Nephron progenitor cell (in vitro differentiated cells): ENCODE measurements around the gene CRIP1.

Experiments
- DNase-seq: peaks from one replicate; pipeline ENCODE4 v3.0.0; 2021
- H3K27ac Mint-ChIP-seq: 2 replicates; pipeline ENCODE4 v1.8.0; 2021; ENCODE audit warnings: mild to moderate bottlenecking, moderate library complexity, mixed read lengths
- H3K27me3 Mint-ChIP-seq: 2 replicates; pipeline ENCODE4 v1.8.0; 2021; ENCODE audit warnings: mild to moderate bottlenecking, low read depth, mixed read lengths; ENCODE audit not compliant: poor library complexity
- H3K36me3 Mint-ChIP-seq: 2 replicates; pipeline ENCODE4 v1.8.0; 2021; ENCODE audit warnings: low read depth, mixed read lengths
- H3K4me1 Mint-ChIP-seq: 2 replicates; pipeline ENCODE4 v1.8.0; 2021; ENCODE audit warnings: mixed read lengths
- H3K4me3 Mint-ChIP-seq: 2 replicates; pipeline ENCODE4 v1.8.0; 2021; ENCODE audit warnings: mild to moderate bottlenecking, moderate library complexity, mixed read lengths
- H3K9me3 Mint-ChIP-seq: 2 replicates; pipeline ENCODE4 v1.8.0; 2021; ENCODE audit warnings: mild to moderate bottlenecking, moderate library complexity, mixed read lengths
- CTCF ChIP-seq: fragments of 200-600 bp; sonication (generic); IDR thresholded peaks from 2 replicates; pipeline ENCODE4 v1.5.0; 2021; ENCODE audit warnings: antibody characterized with exemption

Gene CRIP1

DNA sequence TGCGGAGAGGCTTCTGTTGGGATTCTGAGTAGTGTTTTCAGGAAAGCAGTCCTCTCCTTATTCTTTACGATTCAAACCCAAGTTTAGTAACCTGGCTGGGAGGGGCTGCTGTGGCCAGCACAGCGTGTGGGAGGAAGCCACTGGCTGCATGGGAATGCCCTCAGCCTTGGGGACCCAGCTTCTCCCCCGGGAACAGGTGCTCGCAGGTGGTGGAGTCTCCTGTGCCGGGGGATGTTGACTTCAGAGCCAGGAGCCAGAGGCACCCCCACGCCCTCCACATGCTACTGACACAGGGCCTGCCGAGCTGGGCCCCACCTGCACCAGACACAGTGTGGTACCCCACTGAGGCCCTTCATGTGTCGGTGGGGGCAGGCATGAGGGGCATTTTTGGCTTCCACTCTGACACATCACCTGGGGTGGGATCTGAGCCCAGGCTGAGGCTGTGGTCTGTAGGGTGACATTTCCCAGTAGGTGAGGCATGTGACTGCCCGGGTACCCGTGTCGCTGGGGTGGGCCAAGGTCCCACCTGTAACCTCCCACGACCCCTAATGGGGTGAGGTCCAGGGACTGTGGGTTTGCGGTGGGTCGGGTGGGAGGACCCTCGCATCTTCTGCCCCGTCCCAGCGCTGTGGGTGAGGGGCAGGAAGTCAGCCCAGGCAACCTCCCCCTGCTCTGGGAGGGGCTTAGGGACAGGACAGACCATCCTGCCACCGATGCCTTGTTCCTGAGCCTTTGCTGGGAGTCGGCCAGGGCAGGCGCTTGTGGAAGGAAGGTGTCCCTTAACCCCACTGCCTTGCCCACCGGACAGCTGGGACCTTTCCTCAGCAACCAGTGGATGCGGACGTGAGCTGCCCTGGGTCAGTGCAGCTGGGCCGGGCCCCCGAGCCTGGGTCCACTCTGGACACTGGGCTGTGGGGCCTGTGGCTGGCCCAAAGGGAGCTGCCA lies 40.5 kb upstream of the CRIP1 start:
- TF ChIP-seq CTCF: no peak
- Mint-ChIP-seq H3K4me1 (peaks cover 15% of the 10 kb centered on the region), H3K9me3 (no peaks in the 10 kb centered on the region), H3K4me3 (no peak overlapping the region), H3K36me3 (peaks cover 20% of the 10 kb centered on the region), H3K27ac (peak overlapping the region; percentile 79), H3K27me3 (no peaks in the 10 kb centered on the region)
- no peak for DNase-seq

GRCh38 chr14:105446971-105447370 lies 39.7 kb upstream of the CRIP1 start:
- Mint-ChIP-seq H3K4me3 (no peak overlapping the region), H3K4me1 (peaks cover 10% of the 10 kb centered on the region), H3K9me3 (no peaks in the 10 kb centered on the region), H3K27me3 (no peaks in the 10 kb centered on the region), H3K27ac (peak overlapping the region; percentile 89), H3K36me3 (peaks cover 15% of the 10 kb centered on the region)
- DNase-seq: no peak
- no peak for TF ChIP-seq CTCF

DNA sequence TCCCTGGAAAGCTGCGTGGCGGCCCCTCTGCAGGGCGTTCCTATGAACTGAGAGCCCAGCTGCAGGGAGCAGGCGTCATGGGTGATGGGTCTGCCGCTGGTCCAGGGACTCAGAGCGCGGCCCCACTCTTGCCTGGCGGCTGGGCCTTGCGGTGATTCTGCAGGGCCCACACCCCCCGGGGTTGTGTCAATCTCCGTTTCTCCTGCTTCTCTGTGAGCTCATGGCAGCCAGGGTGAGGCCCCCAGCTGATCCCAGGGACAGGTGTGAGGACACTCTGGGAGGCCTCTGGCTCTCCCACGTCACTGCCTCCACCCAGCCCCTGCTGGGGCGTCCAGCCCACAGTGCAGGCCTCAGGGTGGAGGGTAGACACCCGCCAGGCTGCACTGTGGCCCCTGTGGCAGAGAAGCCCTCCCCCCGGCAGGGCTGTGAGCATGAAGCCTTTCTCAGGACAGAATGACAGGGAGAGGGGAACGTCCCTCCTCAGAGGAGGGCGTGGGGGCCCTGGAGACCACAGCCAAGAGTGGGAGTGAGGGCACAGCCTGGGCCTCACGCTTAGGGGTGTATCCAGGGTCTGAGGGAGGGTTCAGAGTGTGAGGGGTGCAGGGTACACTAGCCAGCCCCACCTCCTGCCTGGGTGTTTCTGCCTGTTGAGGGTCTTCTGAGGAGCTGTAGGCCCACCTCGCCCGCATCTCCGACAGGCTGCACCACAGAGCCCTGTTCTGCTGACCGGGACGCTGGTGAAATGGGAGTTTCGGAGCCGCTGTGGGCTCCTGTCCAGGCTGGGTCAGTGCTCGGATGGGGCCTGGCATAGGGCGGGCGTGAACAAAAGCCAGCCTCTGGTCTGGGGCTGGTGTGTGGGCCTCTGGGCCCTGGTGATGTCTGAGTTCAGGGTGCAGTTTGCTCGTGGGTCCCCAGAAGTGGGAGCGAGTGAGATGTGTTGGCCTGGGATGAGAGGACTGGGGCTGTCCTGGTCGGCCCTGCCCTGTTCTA lies 38.7 kb upstream of the CRIP1 start:
- DNase-seq: no peak
- Mint-ChIP-seq H3K9me3 (no peaks in the 10 kb centered on the region), H3K27ac (no peak overlapping the region), H3K4me3 (no peak overlapping the region), H3K4me1 (peaks cover 10% of the 10 kb centered on the region), H3K27me3 (no peaks in the 10 kb centered on the region), H3K36me3 (peaks cover 11% of the 10 kb centered on the region)
- no peak for TF ChIP-seq CTCF

DNA sequence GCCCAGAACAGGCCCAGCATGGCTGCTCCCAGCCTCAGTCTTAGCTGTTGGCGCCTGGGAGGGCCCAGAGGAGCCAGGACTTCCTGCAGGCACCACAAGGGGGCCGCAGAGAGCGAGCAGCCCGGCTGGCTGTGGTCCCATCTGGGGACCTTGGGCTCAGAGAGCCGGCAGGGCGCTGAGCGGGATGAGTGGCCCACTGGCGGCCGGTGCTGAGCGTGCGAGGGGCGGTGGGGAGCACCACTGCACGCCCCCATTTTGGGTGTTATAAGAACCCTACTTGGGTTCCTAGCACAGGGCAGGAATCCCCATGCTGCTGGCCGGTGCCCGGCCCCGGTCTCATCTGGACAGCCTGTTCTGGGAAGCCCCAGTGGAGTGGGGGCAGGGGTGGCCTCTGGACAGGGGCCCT lies 38.0 kb upstream of the CRIP1 start:
- no peaks in the 10 kb centered on the region for H3K9me3 Mint-ChIP-seq
- peaks cover 10% of the 10 kb centered on the region for H3K36me3 Mint-ChIP-seq
- H3K27ac Mint-ChIP-seq: no peak overlapping the region
- peaks cover 10% of the 10 kb centered on the region for H3K4me1 Mint-ChIP-seq
- TF ChIP-seq CTCF: peak; percentile 80
- H3K27me3 Mint-ChIP-seq: no peaks in the 10 kb centered on the region
- DNase-seq: peak; percentile 79
- no peak overlapping the region for H3K4me3 Mint-ChIP-seq

GRCh38 chr14:105449276-105450122 lies 37.2 kb upstream of the CRIP1 start:
- Mint-ChIP-seq H3K27me3 (no peaks in the 10 kb centered on the region), H3K9me3 (no peaks in the 10 kb centered on the region), H3K27ac (no peak overlapping the region), H3K36me3 (peaks cover 10% of the 10 kb centered on the region), H3K4me1 (peaks cover 10% of the 10 kb centered on the region), H3K4me3 (no peak overlapping the region)
- no peak for DNase-seq
- TF ChIP-seq CTCF: no peak
